Left colon (tissue), 2 donors: ENCODE data around the gene INPP4A. TPM values are rescaled to one million over a fixed set of nuclear protein-coding genes. Genes with fewer than 3 reads are reported as not detected.

Source experiments
- ATAC-seq: fragments of 200-7000 bp; cut with Tn5 transposase; one replicate; pipeline ENCODE4 v1.9.1; 2020; ENCODE audit warnings: mild to moderate bottlenecking, moderate library complexity
- DNase-seq, 2 donors: peaks; one replicate each; pipeline ENCODE4 v3.0.0-alpha.2; 2020
- intact Hi-C, 2 donors: fragments of 100-400 bp; cut with DNase I in 1 of 2; cut with micrococcal nuclease in 1 of 2; formaldehyde crosslinking; loops; one replicate each; pipeline versions ENCODE4 v1.11.2 to v1.14.0; 2022; cut with DNase I, micrococcal nuclease
- total RNA-seq, 2 donors: library from RNA; stranded (reverse); fragmentation: NEBNext Ultra II Directional; extraction: Animal tissue kit (Norgen Biotek cat#: 25700); gene quantifications; one replicate each; pipeline ENCODE4 v1.2.1, GENCODE V29; 2021
- donor health status: DM: no; HTN: no; CAD: no.
- donor health status: DM: yes; HTN: yes; CAD: no.

Gene INPP4A
- total RNA-seq, 2 donors from 2014 or later: 14.3 to 19.1 TPM

GRCh38 chr2:98547092-98547790 lies 102.6 kb downstream of the INPP4A start:
- no peak for ATAC-seq
- intact Hi-C loops: no loop called here
- DNase-seq: no peak

- intact Hi-C loops: no loop called here
Observed at GRCh38 chr2:98548920-98549818, 104.5 kb downstream of the INPP4A start.

GRCh38 chr2:98550165-98550564 lies 105.5 kb downstream of the INPP4A start:
- DNase-seq: no peak
- intact Hi-C loops: no loop called here
- ATAC-seq: no peak

More at GRCh38 chr2:98548920-98549818, 104.5 kb downstream of the INPP4A start:
- no peak for DNase-seq
- ATAC-seq: no peak

- no peak for ATAC-seq
- intact Hi-C loops: no loop called here
Observed at GRCh38 chr2:98551316-98551715, 106.7 kb downstream of the INPP4A start.

GRCh38 chr2:98552499-98553179 lies 108.0 kb downstream of the INPP4A start:
- DNase-seq (no peak), ATAC-seq (no peak)
- intact Hi-C loops: no loop called here

More at GRCh38 chr2:98551316-98551715, 106.7 kb downstream of the INPP4A start:
- no peak for DNase-seq

GRCh38 chr2:98554116-98554861 lies 109.6 kb downstream of the INPP4A start:
- ATAC-seq: no peak
- DNase-seq: no peak
- intact Hi-C loops: no loop called here

- DNase-seq (no peak), ATAC-seq (no peak)
- intact Hi-C loops: no loop called here
Observed at GRCh38 chr2:98555696-98556095, 111.0 kb downstream of the INPP4A start.

- no peak for ATAC-seq
- intact Hi-C loops: no loop called here
- no peak for DNase-seq
Observed at GRCh38 chr2:98556344-98557033, 111.8 kb downstream of the INPP4A start.

GRCh38 chr2:98558852-98559530 lies 114.3 kb downstream of the INPP4A start:
- intact Hi-C loops: no loop called here
- ATAC-seq (no peak), DNase-seq (no peak)

GRCh38 chr2:98559581-98559980 lies 114.9 kb downstream of the INPP4A start:
- ATAC-seq: no peak
- intact Hi-C loops: no loop called here
- no peak for DNase-seq

- ATAC-seq (no peak), DNase-seq (no peak)
- intact Hi-C loops: no loop called here
Observed at GRCh38 chr2:98560256-98560771, 115.7 kb downstream of the INPP4A start.

- intact Hi-C loops: no loop called here
- ATAC-seq: no peak
- DNase-seq: no peak
Observed at GRCh38 chr2:98561018-98561417, 116.4 kb downstream of the INPP4A start.

- intact Hi-C loops: no loop called here
- no peak for DNase-seq
- no peak for ATAC-seq
Observed at GRCh38 chr2:98561902-98562695, 117.4 kb downstream of the INPP4A start.

- intact Hi-C loops: no loop called here
- DNase-seq: no peak
- ATAC-seq: no peak
Observed at GRCh38 chr2:98563394-98563793, 118.7 kb downstream of the INPP4A start.

- intact Hi-C loops: no loop called here
- ATAC-seq: peak; percentile 94
- DNase-seq: peak; percentile 41 to 48
Observed at GRCh38 chr2:98564541-98565132, 120.0 kb downstream of the INPP4A start.

- intact Hi-C loops: no loop called here
- DNase-seq: no peak
- ATAC-seq: peak; percentile 12
Observed at GRCh38 chr2:98565286-98565860, 120.7 kb downstream of the INPP4A start.
